Endothelial cell of umbilical vein (primary cell): Measurements from ENCODE around the gene TREH.

Source experiments
- EZH2 ChIP-seq: IDR thresholded peaks from 2 replicates; pipeline ENCODE4 v1.6.1; 2012; ENCODE audit warnings: borderline replicate concordance, low read depth, mild to moderate bottlenecking, moderate library complexity, low read length, inconsistent platforms; ENCODE audit not compliant: severe bottlenecking
- FOS ChIP-seq: IDR thresholded peaks from 2 replicates; pipeline ENCODE4 v1.6.1; 2011; ENCODE audit warnings: mild to moderate bottlenecking, low read length, moderate library complexity, borderline replicate concordance; ENCODE audit not compliant: insufficient read depth
- GATA2 ChIP-seq: IDR thresholded peaks from 2 replicates; pipeline ENCODE4 v1.7.0; 2011; ENCODE audit warnings: low read depth, mild to moderate bottlenecking, moderate library complexity, mixed read lengths, low read length; ENCODE audit not compliant: insufficient read length, insufficient read depth
- JUN ChIP-seq: IDR thresholded peaks from 2 replicates; pipeline ENCODE4 v1.6.1; 2011; ENCODE audit warnings: borderline replicate concordance, low read depth; ENCODE audit not compliant: insufficient read length, insufficient read depth
- POLR2A ChIP-seq: IDR thresholded peaks from 2 replicates; pipeline ENCODE4 v1.6.1; 2012; ENCODE audit warnings: low read depth, mild to moderate bottlenecking, control low read depth, low read length
- POLR2AphosphoS5 ChIP-seq: IDR thresholded peaks from 2 replicates; pipeline ENCODE4 v1.6.1; 2012; ENCODE audit warnings: low read depth, mild to moderate bottlenecking, control low read depth, low read length, moderate library complexity; ENCODE audit not compliant: insufficient read depth
- TF ChIP-seq, protein P1 (sequence below), 2 donors: IDR thresholded peaks; 1 replicate in 1 of 2; 2 replicates in 1 of 2; pipeline ENCODE4 v1.5.1; 2011; ENCODE audit warnings: low read length in 2 of 2, mild to moderate bottlenecking in 2 of 2, moderate library complexity in 2 of 2, control low read depth in 1 of 2, inconsistent platforms in 1 of 2, low read depth in 1 of 2; ENCODE audit not compliant: insufficient read depth in 1 of 2; ENCODE audit errors: extremely low read depth in 1 of 2
- TF ChIP-seq, protein P2 (sequence below): IDR thresholded peaks from 2 replicates; pipeline ENCODE4 v1.6.1; 2011; ENCODE audit not compliant: insufficient read depth, insufficient read length

DNA sequence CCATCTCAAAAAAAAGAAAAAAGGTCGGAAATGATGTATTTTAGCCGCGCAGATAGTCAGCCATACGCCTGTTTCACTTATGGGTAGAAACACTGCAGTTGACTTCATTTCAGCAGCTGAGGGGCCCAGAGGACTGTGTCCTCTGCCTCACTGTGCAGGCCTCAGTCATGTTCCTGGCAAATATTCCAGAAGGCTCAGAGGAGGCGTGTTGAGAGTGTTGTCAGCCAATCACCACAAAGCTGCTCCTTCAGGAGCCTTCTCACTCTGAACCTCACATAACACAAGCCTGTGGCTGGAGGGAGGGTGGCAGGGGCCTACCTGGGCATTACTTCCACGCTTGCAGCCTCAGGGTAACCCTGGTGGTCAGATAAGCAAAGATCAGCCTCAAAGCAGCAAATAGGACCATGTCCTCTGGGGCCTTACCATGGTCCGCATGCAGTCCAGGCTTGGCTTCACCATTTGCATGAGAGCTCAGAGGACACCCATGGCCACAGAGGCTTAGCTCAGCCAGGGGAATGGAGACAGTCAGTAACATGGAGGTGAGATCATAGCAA is 17.3 kb upstream of the TREH start:
- TF ChIP-seq, protein P1, sequence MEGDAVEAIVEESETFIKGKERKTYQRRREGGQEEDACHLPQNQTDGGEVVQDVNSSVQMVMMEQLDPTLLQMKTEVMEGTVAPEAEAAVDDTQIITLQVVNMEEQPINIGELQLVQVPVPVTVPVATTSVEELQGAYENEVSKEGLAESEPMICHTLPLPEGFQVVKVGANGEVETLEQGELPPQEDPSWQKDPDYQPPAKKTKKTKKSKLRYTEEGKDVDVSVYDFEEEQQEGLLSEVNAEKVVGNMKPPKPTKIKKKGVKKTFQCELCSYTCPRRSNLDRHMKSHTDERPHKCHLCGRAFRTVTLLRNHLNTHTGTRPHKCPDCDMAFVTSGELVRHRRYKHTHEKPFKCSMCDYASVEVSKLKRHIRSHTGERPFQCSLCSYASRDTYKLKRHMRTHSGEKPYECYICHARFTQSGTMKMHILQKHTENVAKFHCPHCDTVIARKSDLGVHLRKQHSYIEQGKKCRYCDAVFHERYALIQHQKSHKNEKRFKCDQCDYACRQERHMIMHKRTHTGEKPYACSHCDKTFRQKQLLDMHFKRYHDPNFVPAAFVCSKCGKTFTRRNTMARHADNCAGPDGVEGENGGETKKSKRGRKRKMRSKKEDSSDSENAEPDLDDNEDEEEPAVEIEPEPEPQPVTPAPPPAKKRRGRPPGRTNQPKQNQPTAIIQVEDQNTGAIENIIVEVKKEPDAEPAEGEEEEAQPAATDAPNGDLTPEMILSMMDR (IDR thresholded peaks at IDR 0.05; ENCODE audit: extremely low read depth in 1 of 2, insufficient read depth in 1 of 2, low read depth in 1 of 2, low read length in 2 of 2), result no peak
- TF ChIP-seq EZH2 (no peak), POLR2AphosphoS5 (no peak), FOS (no peak), POLR2A (no peak), JUN (no peak), GATA2 (no peak)
- TF ChIP-seq, protein P2, sequence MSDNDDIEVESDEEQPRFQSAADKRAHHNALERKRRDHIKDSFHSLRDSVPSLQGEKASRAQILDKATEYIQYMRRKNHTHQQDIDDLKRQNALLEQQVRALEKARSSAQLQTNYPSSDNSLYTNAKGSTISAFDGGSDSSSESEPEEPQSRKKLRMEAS, result no peak
